H1 (cell line): ENCODE measurements around the gene DRC7. TPM values are rescaled to one million over a fixed set of nuclear protein-coding genes. Genes with fewer than 3 reads are reported as not detected.

Source experiments
- POLR2A ChIP-seq, 2 experiments: IDR thresholded peaks; 1 replicate in 1 of 2; 2 replicates in 1 of 2; pipeline ENCODE4 v1.6.1; 2011; ENCODE audit warnings: low read depth in 2 of 2, low read length in 2 of 2, mild to moderate bottlenecking in 2 of 2; ENCODE audit errors: control extremely low read depth in 1 of 2
- RAD21 ChIP-seq, 2 experiments: IDR thresholded peaks in 1 of 2; conservative IDR thresholded peaks in 1 of 2; 2 replicates each; pipeline ENCODE4 v1.6.1; 2011; ENCODE audit warnings: low read depth in 2 of 2, low read length in 2 of 2, improper control_type of control experiment in 1 of 2, inconsistent platforms in 1 of 2, mild to moderate bottlenecking in 1 of 2, moderate library complexity in 1 of 2
- RBBP5 ChIP-seq: IDR thresholded peaks from 2 replicates; pipeline ENCODE4 v1.7.1; 2012; ENCODE audit warnings: low read depth, mild to moderate bottlenecking, inconsistent platforms, low read length, moderate library complexity, borderline replicate concordance
- SIRT6 ChIP-seq: IDR thresholded peaks from one replicate; pipeline ENCODE4 v1.7.1; 2012; ENCODE audit warnings: low read length, inconsistent platforms
- polyA plus RNA-seq, 7 experiments: library from polyadenylated mRNA; depleted of rRNA in 3 of 7; stranded (reverse) in 5 of 7; unstranded in 2 of 7; fragments of >200 nt in 5 of 7; fragments of 200-250 nt in 2 of 7; gene quantifications; 1 replicate in 5 of 7; 2 replicates in 1 of 7; 4 replicates in 1 of 7; pipeline versions ENCODE4 v1.2.1 to v1.2.3, GENCODE V29; 2011 to 2013; ENCODE audit warnings: missing spikeins in 2 of 7, mixed read lengths in 2 of 7
- total RNA-seq: library from RNA; stranded (reverse); fragmentation: NEBNext Ultra II Directional; extraction: Animal tissue kit (Norgen Biotek cat#: 25700); gene quantifications from 2 replicates; pipeline ENCODE4 v1.2.1, GENCODE V29; 2021

DRC7 gene
- total and polyA plus RNA-seq, 2 of the 8 experiments (the other 6 are each of a cell fraction or from before 2014, with no cell fraction given) = 0.14 TPM; not detected in 1

DNA sequence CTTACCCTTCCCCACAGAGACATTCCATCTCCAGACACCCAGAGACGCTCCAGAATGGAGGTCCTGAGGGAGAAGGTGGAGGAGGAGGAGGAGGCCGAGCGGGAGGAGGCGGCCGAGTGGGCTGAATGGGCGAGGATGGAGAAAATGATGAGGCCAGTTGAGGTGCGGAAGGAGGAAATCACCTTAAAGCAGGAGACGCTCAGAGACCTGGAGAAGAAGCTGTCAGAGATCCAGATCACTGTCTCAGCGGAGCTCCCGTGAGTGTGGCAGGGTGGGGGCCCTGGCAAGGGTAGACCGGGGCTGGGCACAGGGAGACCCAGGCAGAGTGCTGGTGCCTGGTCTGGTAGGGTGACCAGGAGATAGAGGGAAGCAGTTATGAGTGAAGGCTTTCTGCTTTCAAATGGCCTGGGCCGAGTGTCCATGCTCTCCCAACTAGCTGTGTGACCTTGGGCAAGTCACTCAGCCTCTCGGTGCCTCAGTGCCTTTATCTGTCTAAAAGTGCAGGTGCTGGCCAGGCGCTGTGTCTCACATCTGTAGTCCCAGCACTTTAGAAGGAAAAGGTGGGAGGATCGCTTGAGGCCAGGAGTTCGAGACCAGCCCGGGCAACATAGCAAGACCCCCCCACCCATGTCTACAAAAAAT, 3.4 kb downstream of the DRC7 start (continued):
- TF ChIP-seq SIRT6 = no peak
- TF ChIP-seq POLR2A (IDR thresholded peaks at IDR 0.05; ENCODE audit: control extremely low read depth in 1 of 2, low read depth in 2 of 2, low read length in 2 of 2) = no peak
- no peak for TF ChIP-seq RBBP5
- TF ChIP-seq RAD21 (IDR thresholded peaks at IDR 0.05 in 1 of 2, conservative IDR thresholded peaks at IDR 0.05 in 1 of 2; ENCODE audit: low read depth in 2 of 2, low read length in 2 of 2) = no peak
